Measurements from ENCODE around the gene AKR1C1.
"Not testable (repeated sequence)": the region's sequence is repeated elsewhere in the genome, so short reads cannot be mapped to it uniquely, and the experiment has no call there.

Gene AKR1C1

GRCh38 chr10:4962876-4963814, at the start of gene AKR1C1:
TSS of gene AKR1C1 (plus strand) at chr10:4963415. CDS start at chr10:4963445, 30 bp downstream.
- DNase-seq: not testable (repeated sequence)

GRCh38 chr10:4914213-4914850, 48.9 kb upstream of the AKR1C1 start:
- no peak for DNase-seq

GRCh38 chr10:4916086-4916716, 47.0 kb upstream of the AKR1C1 start:
- DNase-seq: no peak

GRCh38 chr10:4918236-4918635, 45.0 kb upstream of the AKR1C1 start:
- DNase-seq: no peak

GRCh38 chr10:4924482-4924881, 38.7 kb upstream of the AKR1C1 start:
- not testable (repeated sequence) for DNase-seq

- no peak for DNase-seq
These were observed 36.8 kb upstream of the AKR1C1 start for GRCh38 chr10:4926400-4926799.

GRCh38 chr10:4931587-4931986, 31.6 kb upstream of the AKR1C1 start:
- no peak for DNase-seq

- DNase-seq: no peak
These were observed 28.7 kb upstream of the AKR1C1 start for GRCh38 chr10:4934391-4934987.

- DNase-seq: no peak
These were observed 25.9 kb upstream of the AKR1C1 start for GRCh38 chr10:4937346-4937745.

- no peak for DNase-seq
These were observed 23.8 kb upstream of the AKR1C1 start for GRCh38 chr10:4939224-4940072.

- DNase-seq: not testable (repeated sequence)
These were observed 23.2 kb upstream of the AKR1C1 start for GRCh38 chr10:4940073-4940428.

GRCh38 chr10:4940909-4941308, 22.3 kb upstream of the AKR1C1 start:
- DNase-seq: not testable (repeated sequence)

- DNase-seq: no peak
These were observed 21.5 kb upstream of the AKR1C1 start for GRCh38 chr10:4941540-4942330.

GRCh38 chr10:4942931-4943330, 20.3 kb upstream of the AKR1C1 start:
- DNase-seq: not testable (repeated sequence)

- DNase-seq: not testable (repeated sequence)
These were observed 19.8 kb upstream of the AKR1C1 start for GRCh38 chr10:4943416-4943815.

- DNase-seq: no peak
These were observed 19.4 kb upstream of the AKR1C1 start for GRCh38 chr10:4943821-4944220.

GRCh38 chr10:4944841-4945240, 18.4 kb upstream of the AKR1C1 start:
- no peak for DNase-seq

GRCh38 chr10:4945766-4946717, 17.2 kb upstream of the AKR1C1 start:
- DNase-seq: no peak

GRCh38 chr10:4947039-4947634, 16.1 kb upstream of the AKR1C1 start:
- DNase-seq: no peak

All from activated gamma-delta T cell treated with Interleukin-2 at 50 U/mL for 16 hours (primary cell).